PC-3 (cell line): ENCODE results near the gene MTFR1L. TPM values are rescaled to one million over a fixed set of nuclear protein-coding genes. Genes with fewer than 3 reads are reported as not detected.

Experiments
- ATAC-seq: fragments of 200-7000 bp; cut with Tn5 transposase; 2 replicates; pipeline ENCODE4 v1.9.1; 2020; ENCODE audit warnings: mild to moderate bottlenecking, moderate library complexity
- BruUV-seq: library from RNA; stranded (reverse); fragments of 400-500 nt; replicated peaks from 2 replicates; lab custom pipeline; 2021; lab: Mats Ljungman, UMichigan
- CTCF ChIA-PET: fragments of 300-600 bp; sonication (Branson Sonifier 250); formaldehyde crosslinking; loops from one replicate; lab custom pipeline; 2022; ENCODE audit warnings: antibody characterized with exemption; lab: Charles Lee
- POLR2A ChIA-PET: fragments of 300-600 bp; sonication (Branson Sonifier 250); formaldehyde crosslinking; loops from one replicate; lab custom pipeline; 2022; ENCODE audit warnings: antibody characterized with exemption; ENCODE audit not compliant: unreplicated experiment; lab: Charles Lee
- DNase-seq: peaks from one replicate; pipeline ENCODE4 v3.0.0-alpha.2; 2015
- H2AFZ ChIP-seq: fragments of 300-600 bp; sonication (generic); 2 replicates; pipeline ENCODE4 v1.6.0; 2016; ENCODE audit warnings: antibody characterized with exemption, low read length
- H3F3A ChIP-seq: fragments of 300-600 bp; sonication (generic); one replicate; pipeline ENCODE4 v1.6.0; 2017; ENCODE audit warnings: antibody characterized with exemption, low read length, control low read depth, mild to moderate bottlenecking; ENCODE audit not compliant: unreplicated experiment
- H3K27ac ChIP-seq: fragments of 300-600 bp; sonication (generic); 2 replicates; pipeline ENCODE4 v1.5.1; 2016; ENCODE audit warnings: mild to moderate bottlenecking, low read length
- H3K27me3 ChIP-seq: fragments of 300-600 bp; sonication (generic); 2 replicates; pipeline ENCODE4 v1.6.1; 2016; ENCODE audit warnings: low read length, mixed read lengths
- H3K36me3 ChIP-seq: fragments of 300-600 bp; sonication (generic); 2 replicates; pipeline ENCODE4 v1.6.1; 2016; ENCODE audit warnings: low read depth, mixed run types, low read length, mixed read lengths
- H3K4me1 ChIP-seq: fragments of 300-600 bp; sonication (generic); 2 replicates; pipeline ENCODE4 v1.5.1; 2016; ENCODE audit warnings: low read length; ENCODE audit not compliant: insufficient read depth
- H3K4me2 ChIP-seq: fragments of 300-600 bp; sonication (generic); 2 replicates; pipeline ENCODE4 v1.6.0; 2016; ENCODE audit warnings: low read length
- H3K4me3 ChIP-seq: fragments of 300-600 bp; sonication (generic); 2 replicates; pipeline ENCODE4 v1.5.1; 2016; ENCODE audit warnings: mild to moderate bottlenecking, low read length, mixed read lengths
- H3K79me2 ChIP-seq: fragments of 300-600 bp; sonication (generic); 2 replicates; pipeline ENCODE4 v1.6.1; 2017; ENCODE audit warnings: low read length, mixed read lengths
- H3K9ac ChIP-seq: fragments of 300-600 bp; sonication (generic); 2 replicates; pipeline ENCODE4 v1.6.0; 2016; ENCODE audit warnings: mild to moderate bottlenecking, low read length
- H3K9me2 ChIP-seq: fragments of 300-600 bp; sonication (generic); replicated peaks from 2 replicates; pipeline ENCODE4 v1.6.1; 2016; ENCODE audit warnings: mixed run types, low read length, mixed read lengths
- H3K9me3 ChIP-seq: fragments of 300-600 bp; sonication (generic); 2 replicates; pipeline ENCODE4 v1.6.1; 2016; ENCODE audit warnings: low read length, mixed read lengths
- H4K20me1 ChIP-seq: fragments of 300-600 bp; sonication (generic); 2 replicates; pipeline ENCODE4 v1.6.1; 2016; ENCODE audit warnings: low read length, mixed read lengths
- CTCF ChIP-seq: fragments of 300-600 bp; sonication (generic); conservative IDR thresholded peaks from 2 replicates; pipeline ENCODE4 v1.5.1; 2017; ENCODE audit warnings: antibody characterized with exemption, low read depth, mild to moderate bottlenecking, low read length
- EZH2 ChIP-seq: fragments of 300-600 bp; sonication (generic); IDR thresholded peaks from one replicate; pipeline ENCODE4 v1.6.1; 2017; ENCODE audit warnings: antibody characterized with exemption, mild to moderate bottlenecking, low read length; ENCODE audit not compliant: unreplicated experiment
- EZH2phosphoT487 ChIP-seq: fragments of 300-600 bp; sonication (generic); IDR thresholded peaks from 2 replicates; pipeline ENCODE4 v1.6.1; 2018; ENCODE audit warnings: mild to moderate bottlenecking, antibody characterized with exemption, low read length, borderline replicate concordance
- intact Hi-C: fragments of 100-400 bp; cut with micrococcal nuclease; formaldehyde crosslinking; loops from 2 replicates; pipeline ENCODE4 v1.9.0; 2023
- total RNA-seq: library from RNA; depleted of rRNA; stranded (reverse); fragments of >200 nt; gene quantifications from 2 replicates; pipeline ENCODE4 v1.2.3, GENCODE V29; 2014

MTFR1L gene
- total RNA-seq, 1 experiment from 2014 or later = 35.6 TPM

- Histone ChIP-seq H3K27me3 (no peaks in the 10 kb centered on the region), H3K4me1 (0 out of 2 replicates have a peak, but pooled peaks cover 7% of the 10 kb centered on the region), H3K9me2 (no peaks in the 10 kb centered on the region), H3K4me2 (no peak overlapping the region), H3K27ac (no peak overlapping the region), H3K4me3 (no peak overlapping the region), H3K36me3 (no peaks in the 10 kb centered on the region), H3K9me3 (no peaks in the 10 kb centered on the region), H4K20me1 (no peaks in the 10 kb centered on the region), H3K79me2 (peaks cover 12% of the 10 kb centered on the region), H3F3A (no peaks in the 10 kb centered on the region), H2AFZ (no peak overlapping the region), H3K9ac (no peak overlapping the region)
- intact Hi-C loops = no loop called here
- POLR2A ChIA-PET = no interaction called here
- ATAC-seq = no peak
- CTCF ChIA-PET = no interaction called here
- TF ChIP-seq CTCF (no peak), EZH2 (no peak), EZH2phosphoT487 (no peak)
- DNase-seq = no peak
- BruUV-seq = no TSS peak
Measured at GRCh38 chr1:25862785-25863485, 43.2 kb downstream of the MTFR1L start.

GRCh38 chr1:25863486-25864262 is 43.9 kb downstream of the MTFR1L start:
- Histone ChIP-seq H3K27me3 (no peaks in the 10 kb centered on the region), H3F3A (no peaks in the 10 kb centered on the region), H3K27ac (no peak overlapping the region), H3K9me2 (no peaks in the 10 kb centered on the region), H3K9ac (no peak overlapping the region), H3K79me2 (peaks cover 5% of the 10 kb centered on the region), H3K4me2 (no peak overlapping the region), H3K36me3 (no peaks in the 10 kb centered on the region), H3K4me1 (0 out of 2 replicates have a peak, but pooled peaks cover 3% of the 10 kb centered on the region), H3K9me3 (no peaks in the 10 kb centered on the region), H3K4me3 (no peak overlapping the region), H4K20me1 (no peaks in the 10 kb centered on the region), H2AFZ (no peak overlapping the region)
- POLR2A ChIA-PET = no interaction called here
- BruUV-seq = no TSS peak
- ATAC-seq (no peak), DNase-seq (no peak)
- CTCF ChIA-PET = no interaction called here
- TF ChIP-seq EZH2 = no peak
- TF ChIP-seq EZH2phosphoT487 = no peak
- no peak for TF ChIP-seq CTCF
- intact Hi-C loops = no loop called here

GRCh38 chr1:25864434-25864833 is 44.7 kb downstream of the MTFR1L start:
- no peaks in the 10 kb centered on the region for H3K36me3 ChIP-seq
- H3K9me2 ChIP-seq = no peaks in the 10 kb centered on the region
- no peaks in the 10 kb centered on the region for H3K79me2 ChIP-seq
- TF ChIP-seq EZH2phosphoT487 (no peak), EZH2 (no peak), CTCF (no peak)
- H3K4me2 ChIP-seq = no peak overlapping the region
- no peaks in the 10 kb centered on the region for H3F3A ChIP-seq
- 0 out of 2 replicates have a peak, but pooled peaks cover 3% of the 10 kb centered on the region for H3K4me1 ChIP-seq
- BruUV-seq = no TSS peak
- H2AFZ ChIP-seq = no peak overlapping the region
- no peak overlapping the region for H3K9ac ChIP-seq
- no peak overlapping the region for H3K4me3 ChIP-seq
- ChIA-PET POLR2A (interaction anchor here (1.0 kb wide), 1 partner anchor 292 kb away, joined by 4 read pairs; no protein-coding TSS in a partner anchor), CTCF (no interaction called here)
- intact Hi-C loops = no loop called here
- ATAC-seq = no peak
- H3K27ac ChIP-seq = no peak overlapping the region
- DNase-seq = no peak
- H4K20me1 ChIP-seq = no peaks in the 10 kb centered on the region
- no peaks in the 10 kb centered on the region for H3K9me3 ChIP-seq
- H3K27me3 ChIP-seq = no peaks in the 10 kb centered on the region
